SK-N-SH (cell line): Measurements from ENCODE around the gene RUFY4. TPM values are rescaled to one million over a fixed set of nuclear protein-coding genes. Genes with fewer than 3 reads are reported as not detected.
"Not testable (repeated sequence)": the region's sequence is repeated elsewhere in the genome, so short reads cannot be mapped to it uniquely, and the experiment has no call there.

Experiments used
- CTCF ChIA-PET: fragments of 300-600, 350-600 bp; formaldehyde crosslinking; extraction: SDS; loops from one replicate; lab custom pipeline; 2021; lab: Yijun Ruan, JAX
- POLR2A ChIA-PET: fragments of 350-600 bp; sonication (Branson Sonifier 250); formaldehyde crosslinking; extraction: SDS; loops from one replicate; lab custom pipeline; 2020; ENCODE audit warnings: antibody characterized with exemption, inconsistent platforms; lab: Yijun Ruan, JAX
- DNase-seq: peaks from one replicate; pipeline ENCODE4 v3.0.0; 2012
- H2AFZ ChIP-seq: fragments of 200-600 bp; sonication (generic); 2 replicates; pipeline ENCODE4 v1.8.1; 2016; ENCODE audit warnings: antibody characterized with exemption, mild to moderate bottlenecking, low read depth
- H3F3A ChIP-seq: fragments of 200-600 bp; sonication (generic); replicated peaks from 2 replicates; pipeline ENCODE3; 2016; ENCODE audit warnings: antibody characterized with exemption, mild to moderate bottlenecking; ENCODE audit not compliant: insufficient read depth
- H3K27ac ChIP-seq, 2 experiments: fragments of 200-500 bp in 1 of 2; fragments of 200-600 bp in 1 of 2; sonication (Bioruptor generic) in 1 of 2; sonication (generic), shearing (Covaris generic) in 1 of 2; 2 replicates each; pipeline versions ENCODE4 v1.5.1 to v1.6.1; 2014 to 2016; ENCODE audit warnings: low read depth in 2 of 2, inconsistent platforms in 1 of 2, low read length in 1 of 2, mild to moderate bottlenecking in 1 of 2, mixed read lengths in 1 of 2
- H3K27me3 ChIP-seq: fragments of 200-600 bp; sonication (generic), shearing (Covaris generic); 2 replicates; pipeline ENCODE4 v1.6.1; 2016; ENCODE audit warnings: mixed run types; ENCODE audit not compliant: insufficient read depth
- H3K36me3 ChIP-seq, 2 experiments: fragments of 200-500 bp in 1 of 2; fragments of 200-600 bp in 1 of 2; sonication (Bioruptor generic) in 1 of 2; sonication (generic) in 1 of 2; replicated peaks in 1 of 2; 2 replicates each; pipeline versions ENCODE3 to v1.5.1; 2014 to 2016; ENCODE audit warnings: low read length in 1 of 2, mild to moderate bottlenecking in 1 of 2; ENCODE audit not compliant: insufficient read depth in 2 of 2, control insufficient read depth in 1 of 2
- H3K4me1 ChIP-seq, 2 experiments: fragments of 200-500 bp in 1 of 2; fragments of 200-600 bp in 1 of 2; sonication (Bioruptor generic) in 1 of 2; sonication (generic), shearing (Covaris generic) in 1 of 2; 2 replicates each; pipeline versions ENCODE4 v1.5.1 to v1.6.1; 2014 to 2016; ENCODE audit warnings: low read depth in 1 of 2, low read length in 1 of 2, mixed run types in 1 of 2; ENCODE audit not compliant: insufficient read depth in 2 of 2, control insufficient read depth in 1 of 2
- H3K4me2 ChIP-seq: fragments of 200-600 bp; sonication (generic), shearing (Covaris generic); 2 replicates; pipeline ENCODE4 v1.6.1; 2017; ENCODE audit warnings: mixed run types
- H3K4me3 ChIP-seq, 2 experiments: fragments of 200-500 bp in 1 of 2; fragments of 200-600 bp in 1 of 2; sonication (Bioruptor generic) in 1 of 2; sonication (generic), shearing (Covaris generic) in 1 of 2; 2 replicates each; pipeline versions ENCODE4 v1.5.1 to v1.8.1; 2014 to 2016; ENCODE audit warnings: low read depth in 2 of 2, inconsistent platforms in 1 of 2, low read length in 1 of 2, mild to moderate bottlenecking in 1 of 2, mixed read lengths in 1 of 2, moderate library complexity in 1 of 2
- H3K79me2 ChIP-seq: fragments of 200-600 bp; sonication (generic); 2 replicates; pipeline ENCODE4 v1.8.1; 2017; ENCODE audit warnings: mild to moderate bottlenecking; ENCODE audit not compliant: insufficient read depth
- H3K9ac ChIP-seq: fragments of 200-600 bp; sonication (generic); 2 replicates; pipeline ENCODE4 v1.6.1; 2017; ENCODE audit warnings: mixed run types
- H3K9me2 ChIP-seq: fragments of 200-600 bp; sonication (generic); 2 replicates; pipeline ENCODE4 v1.6.1; 2017; ENCODE audit warnings: mixed run types
- H3K9me3 ChIP-seq: fragments of 200-600 bp; sonication (generic); 2 replicates; pipeline ENCODE4 v1.6.1; 2017; ENCODE audit warnings: mixed run types, mild to moderate bottlenecking, moderate library complexity
- H4K20me1 ChIP-seq: fragments of 200-600 bp; sonication (generic); 2 replicates; pipeline ENCODE4 v1.6.1; 2017; ENCODE audit warnings: mild to moderate bottlenecking, mixed run types; ENCODE audit not compliant: insufficient read depth
- CHD2 ChIP-seq: fragments of 150-350 bp; IDR thresholded peaks from 2 replicates; pipeline ENCODE4 v1.6.1; 2018; ENCODE audit warnings: low read length; ENCODE audit not compliant: partially characterized antibody
- MEF2A ChIP-seq: IDR thresholded peaks from 2 replicates; pipeline ENCODE4 v1.4.0; 2012; ENCODE audit warnings: low read depth, borderline replicate concordance
- SMC3 ChIP-seq: IDR thresholded peaks from 2 replicates; pipeline ENCODE4 v1.6.1; 2012; ENCODE audit warnings: low read depth, low read length, improper control_type of control experiment
- TAF1 ChIP-seq: IDR thresholded peaks from 2 replicates; pipeline ENCODE4 v1.6.1; 2012; ENCODE audit warnings: low read depth, mild to moderate bottlenecking, low read length, moderate library complexity, borderline replicate concordance
- YY1 ChIP-seq: IDR thresholded peaks from 2 replicates; pipeline ENCODE4 v1.4.0; 2012; ENCODE audit warnings: low read depth, mild to moderate bottlenecking
- whole genome bisulfite sequencing: methylation state at CpG from one replicate; pipeline ENCODE4 v1.1.6; 2017; ENCODE audit warnings: low lambda C conversion rate; 5-methylcytosine and 5-hydroxymethylcytosine counted together
- polyA plus RNA-seq, 3 experiments: library from polyadenylated mRNA; depleted of rRNA; stranded (reverse); fragments of >200 nt; gene quantifications; 2 replicates each; pipeline ENCODE4 v1.2.3, GENCODE V29; 2012
- TF ChIP-seq, protein P1 (sequence below): fragments of 150-350 bp; IDR thresholded peaks from 2 replicates; pipeline ENCODE4 v1.6.1; 2017; ENCODE audit warnings: antibody characterized with exemption, low read length, low read depth, borderline replicate concordance
- TF ChIP-seq, protein P2 (sequence below): IDR thresholded peaks from 2 replicates; pipeline ENCODE4 v1.6.1; 2012; ENCODE audit warnings: mild to moderate bottlenecking, low read depth, low read length, moderate library complexity

Gene RUFY4
- polyA plus RNA-seq, 1 of the 3 experiments (the other 2 are of a cell fraction), result not detected

- TF ChIP-seq, protein P1, sequence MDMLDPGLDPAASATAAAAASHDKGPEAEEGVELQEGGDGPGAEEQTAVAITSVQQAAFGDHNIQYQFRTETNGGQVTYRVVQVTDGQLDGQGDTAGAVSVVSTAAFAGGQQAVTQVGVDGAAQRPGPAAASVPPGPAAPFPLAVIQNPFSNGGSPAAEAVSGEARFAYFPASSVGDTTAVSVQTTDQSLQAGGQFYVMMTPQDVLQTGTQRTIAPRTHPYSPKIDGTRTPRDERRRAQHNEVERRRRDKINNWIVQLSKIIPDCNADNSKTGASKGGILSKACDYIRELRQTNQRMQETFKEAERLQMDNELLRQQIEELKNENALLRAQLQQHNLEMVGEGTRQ, result no peak
- no peak for TF ChIP-seq YY1
- TF ChIP-seq CHD2, result no peak
- TF ChIP-seq, protein P2, sequence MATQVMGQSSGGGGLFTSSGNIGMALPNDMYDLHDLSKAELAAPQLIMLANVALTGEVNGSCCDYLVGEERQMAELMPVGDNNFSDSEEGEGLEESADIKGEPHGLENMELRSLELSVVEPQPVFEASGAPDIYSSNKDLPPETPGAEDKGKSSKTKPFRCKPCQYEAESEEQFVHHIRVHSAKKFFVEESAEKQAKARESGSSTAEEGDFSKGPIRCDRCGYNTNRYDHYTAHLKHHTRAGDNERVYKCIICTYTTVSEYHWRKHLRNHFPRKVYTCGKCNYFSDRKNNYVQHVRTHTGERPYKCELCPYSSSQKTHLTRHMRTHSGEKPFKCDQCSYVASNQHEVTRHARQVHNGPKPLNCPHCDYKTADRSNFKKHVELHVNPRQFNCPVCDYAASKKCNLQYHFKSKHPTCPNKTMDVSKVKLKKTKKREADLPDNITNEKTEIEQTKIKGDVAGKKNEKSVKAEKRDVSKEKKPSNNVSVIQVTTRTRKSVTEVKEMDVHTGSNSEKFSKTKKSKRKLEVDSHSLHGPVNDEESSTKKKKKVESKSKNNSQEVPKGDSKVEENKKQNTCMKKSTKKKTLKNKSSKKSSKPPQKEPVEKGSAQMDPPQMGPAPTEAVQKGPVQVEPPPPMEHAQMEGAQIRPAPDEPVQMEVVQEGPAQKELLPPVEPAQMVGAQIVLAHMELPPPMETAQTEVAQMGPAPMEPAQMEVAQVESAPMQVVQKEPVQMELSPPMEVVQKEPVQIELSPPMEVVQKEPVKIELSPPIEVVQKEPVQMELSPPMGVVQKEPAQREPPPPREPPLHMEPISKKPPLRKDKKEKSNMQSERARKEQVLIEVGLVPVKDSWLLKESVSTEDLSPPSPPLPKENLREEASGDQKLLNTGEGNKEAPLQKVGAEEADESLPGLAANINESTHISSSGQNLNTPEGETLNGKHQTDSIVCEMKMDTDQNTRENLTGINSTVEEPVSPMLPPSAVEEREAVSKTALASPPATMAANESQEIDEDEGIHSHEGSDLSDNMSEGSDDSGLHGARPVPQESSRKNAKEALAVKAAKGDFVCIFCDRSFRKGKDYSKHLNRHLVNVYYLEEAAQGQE, result no peak
- TF ChIP-seq SMC3, result no peak
- no peak for TF ChIP-seq MEF2A
- TF ChIP-seq, all 33 proteins: peak for 0
These were observed 26.8 kb downstream of the RUFY4 start (continued) for GRCh38 chr2:218095853-218096252.

GRCh38 chr2:218097975-218098374, 28.9 kb downstream of the RUFY4 start:
- no peak overlapping the region for H3K4me3 ChIP-seq
- H3K27me3 ChIP-seq, result no peaks in the 10 kb centered on the region; the same call in 1 of the 2 replicates
- H3K4me1 ChIP-seq, result no peaks in the 10 kb centered on the region
- no peak overlapping the region for H3K9ac ChIP-seq
- H3K9me3 ChIP-seq, result no peaks in the 10 kb centered on the region
- H3K4me2 ChIP-seq, result no peak overlapping the region
- ChIA-PET POLR2A (no interaction called here), CTCF (interaction anchor here (0.7 kb wide), 1 partner anchor 312 kb away, joined by 3 read pairs; no protein-coding TSS in a partner anchor)
- H4K20me1 ChIP-seq, result no peaks in the 10 kb centered on the region
- no peak overlapping the region for H2AFZ ChIP-seq
- WGBS, result 21% methylated on average over 3 of the region's 3 CpGs
- H3K36me3 ChIP-seq, result no peaks in the 10 kb centered on the region
- H3K79me2 ChIP-seq, result no peaks in the 10 kb centered on the region
- DNase-seq, result no peak
- H3K27ac ChIP-seq, result no peak overlapping the region
- H3K9me2 ChIP-seq, result no peaks in the 10 kb centered on the region
- H3F3A ChIP-seq, result no peaks in the 10 kb centered on the region
- no peak for TF ChIP-seq TAF1
- no peak for TF ChIP-seq SMC3
- TF ChIP-seq, all 33 proteins: peak for 0

- H3K4me1 ChIP-seq, H3K9me2 ChIP-seq, H3K9me3 ChIP-seq, CTCF ChIA-PET, POLR2A ChIA-PET, H3K4me3 ChIP-seq, H3K36me3 ChIP-seq, DNase-seq, H3K27ac ChIP-seq, H3K4me2 ChIP-seq, H3K27me3 ChIP-seq, H3K9ac ChIP-seq, H2AFZ ChIP-seq, H4K20me1 ChIP-seq, H3K79me2 ChIP-seq, H3F3A ChIP-seq: not testable (repeated sequence)
- WGBS, result 41% methylated on average over 7 of the region's 7 CpGs
These were observed 39.8 kb downstream of the RUFY4 start for GRCh38 chr2:218108834-218109233.

DNA sequence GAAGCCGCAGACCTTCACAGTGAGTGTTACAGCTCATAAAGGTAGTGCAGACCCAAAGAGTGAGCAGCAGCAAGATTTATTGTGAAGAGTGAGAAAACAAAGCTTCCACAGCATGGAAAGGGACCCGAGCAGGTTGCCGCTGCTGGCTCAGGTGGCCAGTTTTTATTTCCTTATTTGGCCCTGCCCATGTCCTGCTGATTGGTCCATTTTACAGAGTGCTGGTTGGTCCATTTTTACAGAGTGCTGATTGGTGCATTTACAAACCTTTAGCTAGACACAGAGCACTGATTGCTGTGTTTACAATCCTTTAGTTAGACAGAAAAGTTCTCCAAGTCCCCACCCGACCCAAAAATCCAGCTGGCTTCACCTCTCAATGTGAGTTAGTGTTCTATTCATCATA, 52.7 kb downstream of the RUFY4 start:
- H3K27me3 ChIP-seq, CTCF ChIA-PET: not testable (repeated sequence)

DNA sequence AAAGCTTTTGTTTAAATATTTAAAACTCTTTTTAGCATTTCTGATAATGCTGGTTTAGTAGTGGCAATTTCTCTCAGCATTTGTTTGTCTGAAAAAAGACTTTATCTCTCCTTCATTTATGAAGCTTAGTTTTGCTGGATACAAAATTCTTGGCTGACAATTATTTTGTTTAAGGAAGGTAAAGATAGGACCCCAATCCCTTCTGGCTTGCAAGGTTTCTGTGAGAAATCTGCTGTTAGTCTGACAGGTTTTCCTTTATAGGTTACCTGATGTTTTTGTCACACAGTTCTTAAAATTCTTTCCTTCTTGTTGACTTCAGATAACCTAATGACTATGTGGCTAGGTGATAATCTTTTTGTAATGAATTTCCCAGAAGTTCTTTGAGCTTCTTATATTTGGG, 53.2 kb downstream of the RUFY4 start:
- H3K4me2 ChIP-seq, POLR2A ChIA-PET, H2AFZ ChIP-seq, DNase-seq, H3K27ac ChIP-seq, H4K20me1 ChIP-seq, H3K4me1 ChIP-seq, H3K9me3 ChIP-seq, H3K4me3 ChIP-seq, H3K9ac ChIP-seq, H3K79me2 ChIP-seq, CTCF ChIA-PET, H3K9me2 ChIP-seq, H3F3A ChIP-seq, H3K36me3 ChIP-seq: not testable (repeated sequence)
- peaks cover 13% of the 10 kb centered on the region; the same call in 1 of the 2 replicates for H3K27me3 ChIP-seq

More for the DNA sequence above, 52.7 kb downstream of the RUFY4 start:
- H3K9me3 ChIP-seq, H3K9me2 ChIP-seq, H3K27ac ChIP-seq, H3K36me3 ChIP-seq, H3K9ac ChIP-seq, H3K79me2 ChIP-seq, DNase-seq, H3K4me1 ChIP-seq, H3K4me2 ChIP-seq, H4K20me1 ChIP-seq, H3F3A ChIP-seq, POLR2A ChIA-PET, H2AFZ ChIP-seq, H3K4me3 ChIP-seq: not testable (repeated sequence)
- WGBS, result 37% methylated on average over 4 of the region's 4 CpGs
